Mesenteric fat pad (tissue), 1 donor: ENCODE results near the gene PRCD. TPM values are rescaled to one million over a fixed set of nuclear protein-coding genes. Genes with fewer than 3 reads are reported as not detected.

ENCODE experiments used
- DNase-seq: peaks from one replicate; pipeline ENCODE4 v3.0.0-alpha.2; 2020; ENCODE audit warnings: low spot score
- total RNA-seq: library from RNA; stranded (reverse); fragmentation: NEBNext Ultra II Directional; extraction: Animal tissue kit (Norgen Biotek cat#: 25700); gene quantifications from one replicate; pipeline ENCODE4 v1.2.1, GENCODE V29; 2021
- donor health status: DM: yes; HTN: yes; CAD: no.

Gene PRCD
- total RNA-seq, 1 donor from 2014 or later, result 5.4 TPM

GRCh38 chr17:76588182-76588581 is 48.3 kb downstream of the PRCD start:
- no peak for DNase-seq

GRCh38 chr17:76593384-76593826 is 53.6 kb downstream of the PRCD start:
- no peak for DNase-seq

- no peak for DNase-seq
Observed at GRCh38 chr17:76593959-76594358, 54.1 kb downstream of the PRCD start.

- DNase-seq, result no peak
Observed at GRCh38 chr17:76594690-76595089, 54.8 kb downstream of the PRCD start.

Other genes starting within 250 kb of the PRCD start
- gene QRICH2, start 231.8 kb upstream of the PRCD start, total RNA-seq, result 1.3 TPM
- gene PRPSAP1, start 186.1 kb upstream of the PRCD start, total RNA-seq, result 38.2 TPM
- 26.5 TPM for gene SPHK1, start 155.4 kb upstream of the PRCD start, total RNA-seq
- gene UBE2O, start 86.9 kb upstream of the PRCD start, total RNA-seq, result 20.4 TPM
- gene AANAT, start 72.4 kb upstream of the PRCD start, total RNA-seq, result not detected
- gene RHBDF2, start 38.6 kb upstream of the PRCD start, total RNA-seq, result 52.7 TPM
- 55.6 TPM for gene CYGB, start 2.3 kb upstream of the PRCD start, total RNA-seq
- 5.5 TPM for gene ST6GALNAC2, start 45.8 kb downstream of the PRCD start, total RNA-seq
- 0.93 TPM for gene ST6GALNAC1, start 103.7 kb downstream of the PRCD start, total RNA-seq
- 193 TPM for gene MXRA7, start 170.9 kb downstream of the PRCD start, total RNA-seq
- 55.3 TPM for gene JMJD6, start 186.6 kb downstream of the PRCD start, total RNA-seq
- gene METTL23, start 186.8 kb downstream of the PRCD start, total RNA-seq, result 32.2 TPM
- gene SRSF2, start 197.3 kb downstream of the PRCD start, total RNA-seq, result 179 TPM
- gene MFSD11, start 198.1 kb downstream of the PRCD start, total RNA-seq, result 23.2 TPM